Suprapubic skin (tissue), 4 donors: Measurements from ENCODE around the gene SYT1.

Source experiments
- POLR2A ChIP-seq, 2 donors: fragments of 450-650 bp; IDR thresholded peaks; one replicate each; pipeline ENCODE4 v1.6.1; 2017; ENCODE audit warnings: antibody characterized with exemption in 2 of 2, mild to moderate bottlenecking in 2 of 2, moderate library complexity in 2 of 2
- POLR2AphosphoS5 ChIP-seq, 3 donors: sonication (generic); formaldehyde crosslinking; IDR thresholded peaks; one replicate each; pipeline ENCODE4 v1.6.1; 2017; ENCODE audit warnings: antibody characterized with exemption in 3 of 3
- TF ChIP-seq, protein P1 (sequence below), 2 donors: fragments of 200-600 bp in 1 of 2; fragments of 450-650 bp in 1 of 2; sonication (generic) in 1 of 2; IDR thresholded peaks; one replicate each; pipeline ENCODE4 v1.5.1; 2016 to 2019; ENCODE audit warnings: antibody characterized with exemption in 2 of 2, mild to moderate bottlenecking in 1 of 2, moderate library complexity in 1 of 2

GRCh38 chr12:79291711-79292110 is 427.1 kb downstream of the SYT1 start:
- TF ChIP-seq POLR2A (IDR thresholded peaks at IDR 0.05): no peak
- TF ChIP-seq, protein P1, sequence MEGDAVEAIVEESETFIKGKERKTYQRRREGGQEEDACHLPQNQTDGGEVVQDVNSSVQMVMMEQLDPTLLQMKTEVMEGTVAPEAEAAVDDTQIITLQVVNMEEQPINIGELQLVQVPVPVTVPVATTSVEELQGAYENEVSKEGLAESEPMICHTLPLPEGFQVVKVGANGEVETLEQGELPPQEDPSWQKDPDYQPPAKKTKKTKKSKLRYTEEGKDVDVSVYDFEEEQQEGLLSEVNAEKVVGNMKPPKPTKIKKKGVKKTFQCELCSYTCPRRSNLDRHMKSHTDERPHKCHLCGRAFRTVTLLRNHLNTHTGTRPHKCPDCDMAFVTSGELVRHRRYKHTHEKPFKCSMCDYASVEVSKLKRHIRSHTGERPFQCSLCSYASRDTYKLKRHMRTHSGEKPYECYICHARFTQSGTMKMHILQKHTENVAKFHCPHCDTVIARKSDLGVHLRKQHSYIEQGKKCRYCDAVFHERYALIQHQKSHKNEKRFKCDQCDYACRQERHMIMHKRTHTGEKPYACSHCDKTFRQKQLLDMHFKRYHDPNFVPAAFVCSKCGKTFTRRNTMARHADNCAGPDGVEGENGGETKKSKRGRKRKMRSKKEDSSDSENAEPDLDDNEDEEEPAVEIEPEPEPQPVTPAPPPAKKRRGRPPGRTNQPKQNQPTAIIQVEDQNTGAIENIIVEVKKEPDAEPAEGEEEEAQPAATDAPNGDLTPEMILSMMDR (IDR thresholded peaks at IDR 0.05): no peak
- TF ChIP-seq POLR2AphosphoS5 (IDR thresholded peaks at IDR 0.05): no peak
